GM12864 (cell line): ENCODE measurements around the gene MMP28.

Experiments used
- DNase-seq: peaks from one replicate; pipeline ENCODE4 v3.0.0-alpha.2; 2011; ENCODE audit warnings: low read depth
- H3K4me3 ChIP-seq: 2 replicates; pipeline ENCODE4 v1.5.1; 2011; ENCODE audit warnings: mild to moderate bottlenecking, low read depth, low read length, control low read depth
- CTCF ChIP-seq: IDR thresholded peaks from 2 replicates; pipeline ENCODE4 v1.5.1; 2011; ENCODE audit warnings: low read depth, mild to moderate bottlenecking, moderate library complexity, low read length, control low read depth, inconsistent platforms; ENCODE audit errors: missing control alignments

The MMP28 gene

DNA sequence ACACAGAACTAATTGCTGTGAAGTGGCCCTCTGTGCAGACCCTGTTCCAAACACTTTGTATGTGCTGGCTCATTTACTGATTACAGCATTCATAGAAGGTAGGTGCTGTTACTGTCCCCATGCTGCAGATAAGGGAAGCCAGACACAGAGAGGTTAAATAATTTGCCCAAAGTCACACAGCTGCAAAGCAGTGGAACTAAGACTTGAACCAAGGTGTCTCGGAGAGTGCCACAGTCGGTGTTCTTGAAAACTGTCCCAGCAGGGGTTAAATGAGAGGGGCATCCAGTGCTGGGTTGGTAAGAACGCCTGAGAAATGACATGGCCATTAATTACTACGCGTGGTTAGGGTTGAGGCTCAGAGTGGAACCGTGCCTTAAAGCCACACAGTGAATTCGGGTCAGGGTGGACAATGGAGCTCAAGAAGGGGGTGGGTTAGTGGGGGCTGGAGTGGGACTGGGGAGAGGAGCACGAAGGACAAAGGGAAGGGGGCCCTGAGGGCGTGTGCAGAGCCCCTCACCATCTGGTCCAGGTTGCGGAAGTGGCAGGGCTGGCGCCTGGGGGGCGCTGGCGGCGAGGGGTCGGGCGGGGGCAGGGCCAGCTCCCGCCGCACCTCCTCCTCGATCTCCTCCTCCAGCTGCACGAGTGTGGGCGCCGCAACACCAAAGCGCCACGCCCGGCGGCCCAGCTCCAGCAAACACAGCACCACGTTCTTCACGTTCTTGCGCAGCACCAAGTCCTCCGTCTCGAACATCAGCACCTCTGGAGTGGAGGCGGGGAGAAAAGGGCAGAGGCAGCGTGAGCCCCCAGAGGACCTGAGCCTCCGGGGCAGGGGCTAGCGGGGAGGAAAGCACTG is 45.7 kb downstream of the MMP28 start:
- no peak overlapping the region for H3K4me3 ChIP-seq

DNA sequence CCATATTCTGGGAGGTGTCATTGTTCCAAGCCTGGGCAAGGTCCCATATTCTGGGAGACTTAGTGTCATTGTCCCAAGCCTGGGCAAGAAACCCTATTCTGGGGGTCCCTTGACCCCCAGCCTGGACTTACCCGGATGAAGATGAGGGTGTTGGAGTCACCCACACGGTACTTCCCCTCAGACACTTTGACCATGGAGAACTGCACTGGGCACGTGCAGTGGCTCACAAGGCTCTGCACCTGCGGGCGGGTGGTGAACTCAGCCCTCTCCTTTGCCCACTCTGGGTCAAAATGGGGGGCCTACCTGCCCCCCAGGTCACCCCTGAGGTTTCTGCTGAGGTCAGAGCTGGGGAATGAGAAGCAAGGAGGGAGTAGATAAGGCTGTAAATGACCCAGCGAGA is 46.5 kb downstream of the MMP28 start:
- no peak overlapping the region for H3K4me3 ChIP-seq
- no peak for TF ChIP-seq CTCF
- DNase-seq = no peak

More for the DNA sequence above, 45.7 kb downstream of the MMP28 start:
- no peak for TF ChIP-seq CTCF
- DNase-seq = no peak

DNA sequence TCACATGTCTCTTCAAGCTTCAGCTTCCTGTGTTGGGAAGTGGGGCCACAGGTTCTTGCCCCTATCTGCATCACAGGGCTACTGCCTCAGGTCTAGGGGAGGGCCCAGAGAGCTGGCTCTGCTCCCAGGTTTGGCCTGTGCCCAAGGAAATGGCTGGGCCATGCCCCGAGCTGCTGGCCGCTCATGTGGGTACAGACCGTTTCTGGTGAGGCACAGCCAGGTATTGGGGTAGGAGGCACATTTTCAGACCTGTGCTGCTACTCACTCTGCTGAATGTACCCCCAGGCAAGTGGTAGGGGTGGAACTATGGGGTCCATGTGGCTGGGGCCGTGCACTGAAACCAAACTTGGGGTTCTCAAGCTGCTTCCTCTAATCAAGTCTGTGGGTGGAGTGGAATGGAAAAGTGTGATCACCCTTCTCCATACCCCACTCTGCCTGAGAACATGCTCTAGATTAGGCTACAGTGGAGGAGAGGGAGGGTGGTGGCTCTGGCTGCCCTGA is 47.0 kb downstream of the MMP28 start:
- no peak for DNase-seq
- H3K4me3 ChIP-seq = no peak overlapping the region
- TF ChIP-seq CTCF = no peak

- H3K4me3 ChIP-seq = no peak overlapping the region
- peak; percentile 40 for DNase-seq
- TF ChIP-seq CTCF = peak; percentile 87
Measured at GRCh38 chr17:35747540-35748017, 47.9 kb downstream of the MMP28 start.

DNA sequence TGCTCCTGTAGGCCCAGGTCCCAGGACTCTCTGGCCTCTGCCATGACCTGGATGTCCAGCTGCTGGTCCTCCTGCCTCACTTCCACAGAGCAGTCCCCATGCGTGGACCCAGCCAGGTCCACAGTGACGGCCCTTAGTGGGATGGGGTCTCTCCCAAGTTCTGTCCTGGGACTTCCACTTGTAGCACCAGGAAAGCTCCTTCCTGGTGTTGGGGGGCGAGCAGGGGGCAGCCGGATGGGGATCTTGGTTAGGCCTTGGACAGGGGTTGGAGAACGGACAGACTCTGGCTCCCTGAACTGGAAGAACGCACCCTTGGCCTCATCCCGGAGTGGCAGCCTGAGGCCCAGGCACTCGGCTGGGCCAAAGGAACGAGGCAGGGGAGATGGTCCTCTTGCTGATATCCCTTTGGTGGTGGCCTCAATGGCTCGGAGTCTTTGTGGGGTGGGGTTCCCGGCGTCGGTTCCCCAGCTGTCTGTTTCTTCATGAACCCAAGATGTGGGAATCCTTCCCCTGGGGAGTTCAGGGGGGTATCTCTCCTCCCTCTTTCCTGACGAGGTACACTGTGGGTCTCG is 49.6 kb downstream of the MMP28 start:
- no peak for TF ChIP-seq CTCF
- no peak for DNase-seq
- H3K4me3 ChIP-seq = no peak overlapping the region

DNA sequence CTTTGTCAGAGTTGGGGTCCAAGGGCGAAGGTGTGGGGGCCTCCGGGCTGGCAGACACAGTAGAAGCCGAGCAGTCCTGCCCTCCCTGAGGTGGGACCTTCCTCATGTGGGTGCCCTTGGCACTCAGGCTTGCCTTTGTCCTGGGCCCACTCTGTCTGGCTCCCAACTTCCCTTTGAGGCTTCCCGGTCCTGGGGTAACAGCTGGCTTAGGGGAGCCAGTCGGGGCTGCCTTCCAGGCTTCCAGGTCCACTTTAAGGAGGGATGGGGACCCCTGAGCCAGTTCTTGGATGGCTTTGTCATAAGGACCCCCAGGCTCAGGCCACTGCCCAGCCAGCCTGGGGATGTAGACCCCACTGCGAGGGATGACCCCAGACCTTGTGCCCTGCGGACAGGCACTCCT is 50.2 kb downstream of the MMP28 start:
- H3K4me3 ChIP-seq = no peak overlapping the region
- TF ChIP-seq CTCF = no peak
- DNase-seq = no peak
